Smooth muscle cell (in vitro differentiated cells): ENCODE data around the gene COQ10A. TPM values are rescaled to one million over a fixed set of nuclear protein-coding genes. Genes with fewer than 3 reads are reported as not detected.

ENCODE experiments used
- DNase-seq: peaks from one replicate; lab custom pipeline; 2025; ENCODE audit not compliant: unreplicated experiment; lab: John Stamatoyannopoulos, UW
- H2AFZ ChIP-seq: fragments of 200-600 bp; sonication (generic); 2 replicates; pipeline ENCODE4 v1.6.0; 2016; ENCODE audit warnings: antibody characterized with exemption, low read depth, mild to moderate bottlenecking
- H3F3A ChIP-seq: fragments of 200-600 bp; sonication (generic); 2 replicates; pipeline ENCODE4 v1.6.0; 2017; ENCODE audit warnings: antibody characterized with exemption, low read depth
- H3K27ac ChIP-seq: fragments of 200-600 bp; sonication (generic); 2 replicates; pipeline ENCODE4 v1.5.1; 2016; ENCODE audit warnings: low read depth, mild to moderate bottlenecking
- H3K27me3 ChIP-seq: fragments of 200-600 bp; sonication (generic); 2 replicates; pipeline ENCODE4 v1.6.1; 2016; ENCODE audit warnings: low read depth, mild to moderate bottlenecking
- H3K36me3 ChIP-seq: fragments of 200-600 bp; sonication (generic); 2 replicates; pipeline ENCODE4 v1.5.1; 2016; ENCODE audit warnings: low read depth
- H3K4me1 ChIP-seq: fragments of 200-600 bp; sonication (generic); 2 replicates; pipeline ENCODE4 v1.5.1; 2016; ENCODE audit warnings: low read depth
- H3K4me2 ChIP-seq: fragments of 200-600 bp; sonication (generic); 2 replicates; pipeline ENCODE4 v1.6.0; 2016; ENCODE audit warnings: mild to moderate bottlenecking
- H3K4me3 ChIP-seq: fragments of 200-600 bp; sonication (generic); 2 replicates; pipeline ENCODE4 v1.5.1; 2016; ENCODE audit warnings: mild to moderate bottlenecking
- H3K79me2 ChIP-seq: fragments of 200-600 bp; sonication (generic); 2 replicates; pipeline ENCODE4 v1.6.0; 2016; ENCODE audit warnings: low read depth, mild to moderate bottlenecking
- H3K9ac ChIP-seq: fragments of 200-600 bp; sonication (generic); 2 replicates; pipeline ENCODE4 v1.6.0; 2016; ENCODE audit warnings: low read depth
- H3K9me3 ChIP-seq: fragments of 200-600 bp; sonication (generic); replicated peaks from 2 replicates; pipeline ENCODE4 v1.5.1; 2016; ENCODE audit warnings: low read depth
- H4K20me1 ChIP-seq: fragments of 200-600 bp; sonication (generic); 2 replicates; pipeline ENCODE4 v1.6.0; 2016; ENCODE audit warnings: low read depth
- WGBS: methylation state at CpG from one replicate; pipeline ENCODE4 v1.1.7; 2016; ENCODE audit warnings: low lambda C conversion rate; 5-methylcytosine and 5-hydroxymethylcytosine counted together
- polyA plus RNA-seq: library from polyadenylated mRNA; unstranded; fragments of >200 nt; fragmentation: Nextera tagmentation; extraction: Ambion mirVana; gene quantifications from 2 replicates; pipeline ENCODE4 v1.2.1, GENCODE V29; 2016
- total RNA-seq: library from RNA; depleted of rRNA; stranded (reverse); fragments of >200 nt; gene quantifications from 2 replicates; pipeline ENCODE4 v1.2.3, GENCODE V29; 2014
- TF ChIP-seq, protein P1 (sequence below): fragments of 200-600 bp; sonication (generic); IDR thresholded peaks from 2 replicates; pipeline ENCODE4 v1.5.1; 2017; ENCODE audit warnings: borderline replicate concordance, mild to moderate bottlenecking, antibody characterized with exemption; ENCODE audit not compliant: insufficient read depth, poor library complexity, severe bottlenecking

COQ10A gene
- total and polyA plus RNA-seq, 2 experiments from 2014 or later, result 9.8 to 11.0 TPM

DNA sequence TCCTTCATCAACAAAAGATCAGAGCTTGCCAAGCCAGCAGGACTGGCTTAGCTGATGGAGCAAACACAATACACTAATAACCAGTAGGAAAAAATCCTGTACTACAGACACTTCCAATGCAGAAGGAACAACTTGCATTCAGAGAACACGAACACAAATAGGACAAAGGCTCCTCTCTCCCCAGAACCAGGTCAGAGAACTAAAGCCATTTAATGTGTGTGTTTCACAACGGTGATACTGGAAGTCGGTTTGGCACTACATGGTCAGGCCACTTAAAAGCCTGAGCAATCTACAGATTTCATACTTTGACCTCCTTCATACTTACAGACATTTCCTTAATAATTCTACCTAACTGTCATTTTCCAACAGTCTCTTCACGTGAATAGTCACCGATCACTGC, 27.1 kb downstream of the COQ10A start:
- Histone ChIP-seq H3K27ac (no peak overlapping the region), H3F3A (no peaks in the 10 kb centered on the region), H3K9me3 (no peaks in the 10 kb centered on the region), H2AFZ (no peak overlapping the region), H3K79me2 (peaks cover 92% of the 10 kb centered on the region), H3K27me3 (no peaks in the 10 kb centered on the region), H3K36me3 (no peaks in the 10 kb centered on the region), H3K4me3 (no peak overlapping the region), H4K20me1 (peaks cover 78% of the 10 kb centered on the region), H3K9ac (no peak overlapping the region), H3K4me2 (no peak overlapping the region), H3K4me1 (peaks cover 3% of the 10 kb centered on the region)
- WGBS, result 96% methylated on average over 5 of the region's 5 CpGs
- TF ChIP-seq, protein P1, sequence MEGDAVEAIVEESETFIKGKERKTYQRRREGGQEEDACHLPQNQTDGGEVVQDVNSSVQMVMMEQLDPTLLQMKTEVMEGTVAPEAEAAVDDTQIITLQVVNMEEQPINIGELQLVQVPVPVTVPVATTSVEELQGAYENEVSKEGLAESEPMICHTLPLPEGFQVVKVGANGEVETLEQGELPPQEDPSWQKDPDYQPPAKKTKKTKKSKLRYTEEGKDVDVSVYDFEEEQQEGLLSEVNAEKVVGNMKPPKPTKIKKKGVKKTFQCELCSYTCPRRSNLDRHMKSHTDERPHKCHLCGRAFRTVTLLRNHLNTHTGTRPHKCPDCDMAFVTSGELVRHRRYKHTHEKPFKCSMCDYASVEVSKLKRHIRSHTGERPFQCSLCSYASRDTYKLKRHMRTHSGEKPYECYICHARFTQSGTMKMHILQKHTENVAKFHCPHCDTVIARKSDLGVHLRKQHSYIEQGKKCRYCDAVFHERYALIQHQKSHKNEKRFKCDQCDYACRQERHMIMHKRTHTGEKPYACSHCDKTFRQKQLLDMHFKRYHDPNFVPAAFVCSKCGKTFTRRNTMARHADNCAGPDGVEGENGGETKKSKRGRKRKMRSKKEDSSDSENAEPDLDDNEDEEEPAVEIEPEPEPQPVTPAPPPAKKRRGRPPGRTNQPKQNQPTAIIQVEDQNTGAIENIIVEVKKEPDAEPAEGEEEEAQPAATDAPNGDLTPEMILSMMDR, result no peak
- no peak for DNase-seq

DNA sequence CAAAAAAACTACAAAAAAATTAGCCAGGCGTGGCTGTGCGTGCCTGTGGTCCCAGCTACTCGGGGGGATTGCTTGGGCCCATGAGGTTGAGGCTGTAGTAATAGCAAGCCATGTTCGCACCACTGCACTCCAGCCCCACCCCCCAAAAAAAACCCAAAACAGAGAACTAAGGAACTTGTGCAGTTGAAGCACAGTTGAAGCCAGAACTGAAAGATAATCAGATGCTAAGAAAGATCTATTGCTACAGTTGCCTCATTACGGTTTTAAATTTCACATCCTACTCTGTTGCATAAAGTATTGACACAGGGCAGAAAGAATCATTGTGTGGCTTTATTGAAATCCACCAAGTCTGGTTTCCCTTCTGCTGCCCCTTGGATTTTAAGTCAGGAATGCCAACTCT, 29.6 kb downstream of the COQ10A start:
- Histone ChIP-seq H3K4me3 (no peak overlapping the region), H3K4me2 (no peak overlapping the region), H3K9me3 (no peaks in the 10 kb centered on the region), H3K27me3 (no peaks in the 10 kb centered on the region), H3K27ac (no peak overlapping the region), H3F3A (peaks cover 8% of the 10 kb centered on the region), H3K4me1 (peaks cover 16% of the 10 kb centered on the region), H2AFZ (no peak overlapping the region), H3K36me3 (no peaks in the 10 kb centered on the region), H3K79me2 (peaks cover 78% of the 10 kb centered on the region), H4K20me1 (peaks cover 68% of the 10 kb centered on the region), H3K9ac (no peak overlapping the region)
- TF ChIP-seq, protein P1, result no peak
- 91% methylated on average over 5 of the region's 5 CpGs for WGBS
- no peak for DNase-seq

- no peak overlapping the region for H2AFZ ChIP-seq
- H3K4me3 ChIP-seq, result no peak overlapping the region
- TF ChIP-seq, protein P1, result no peak
- no peaks in the 10 kb centered on the region for H3K27me3 ChIP-seq
- DNase-seq, result no peak
- H3K9me3 ChIP-seq, result no peaks in the 10 kb centered on the region
- no peak overlapping the region for H3K4me2 ChIP-seq
- 94% methylated on average over 8 of the region's 8 CpGs for WGBS
- H3F3A ChIP-seq, result peaks cover 15% of the 10 kb centered on the region
- peaks cover 70% of the 10 kb centered on the region for H3K79me2 ChIP-seq
- no peak overlapping the region for H3K27ac ChIP-seq
- no peak overlapping the region for H3K9ac ChIP-seq
- no peaks in the 10 kb centered on the region for H3K36me3 ChIP-seq
- H4K20me1 ChIP-seq, result peaks cover 57% of the 10 kb centered on the region
- peaks cover 16% of the 10 kb centered on the region for H3K4me1 ChIP-seq
Measured at GRCh38 chr12:56297400-56297799, 30.7 kb downstream of the COQ10A start.

GRCh38 chr12:56298828-56299227, 32.1 kb downstream of the COQ10A start:
- no peak for DNase-seq
- H4K20me1 ChIP-seq, result peaks cover 44% of the 10 kb centered on the region
- TF ChIP-seq, protein P1, result no peak
- H2AFZ ChIP-seq, result no peak overlapping the region
- H3K27me3 ChIP-seq, result no peaks in the 10 kb centered on the region
- peaks cover 22% of the 10 kb centered on the region for H3F3A ChIP-seq
- H3K36me3 ChIP-seq, result no peaks in the 10 kb centered on the region
- peak overlapping the region; percentile 96 for H3K4me3 ChIP-seq
- no peaks in the 10 kb centered on the region for H3K9me3 ChIP-seq
- 92% methylated on average over 5 of the region's 5 CpGs for WGBS
- peaks cover 16% of the 10 kb centered on the region for H3K4me1 ChIP-seq
- H3K9ac ChIP-seq, result no peak overlapping the region
- H3K79me2 ChIP-seq, result peaks cover 59% of the 10 kb centered on the region
- peak overlapping the region; percentile 91 for H3K27ac ChIP-seq
- H3K4me2 ChIP-seq, result peak overlapping the region; percentile 84
